Mucosa of gallbladder (tissue), 1 donor: Measurements from ENCODE around the gene LRP1B. TPM values are rescaled to one million over a fixed set of nuclear protein-coding genes. Genes with fewer than 3 reads are reported as not detected.

Experiments
- DNase-seq: peaks from one replicate; pipeline ENCODE4 v3.0.0-alpha.2; 2020; ENCODE audit warnings: low spot score
- total RNA-seq: library from RNA; stranded (reverse); gene quantifications from one replicate; pipeline ENCODE4 v1.2.1, GENCODE V29; 2021
- donor health status: DM: no; HTN: no; CAD: no.

The LRP1B gene
- total RNA-seq, 1 donor from 2014 or later = 0.26 TPM

DNA sequence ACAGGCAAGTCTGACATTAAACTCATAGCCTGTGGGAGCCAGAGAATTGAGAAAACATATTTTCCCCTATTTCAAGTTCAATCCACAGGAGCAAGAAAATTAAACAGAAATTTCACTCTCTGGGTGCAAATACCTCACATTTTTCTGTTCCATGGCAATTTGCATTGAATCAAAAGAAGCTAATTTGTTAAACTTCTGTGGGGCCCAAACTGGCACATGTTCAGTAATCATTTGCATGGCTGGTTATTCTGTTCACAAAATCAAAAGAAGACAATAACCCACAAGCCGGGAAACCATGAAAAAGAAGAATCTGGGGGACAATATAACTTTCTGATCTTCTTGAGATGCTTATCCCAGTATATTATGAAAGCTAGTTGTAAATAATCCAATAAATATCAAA is 363.1 kb downstream of the LRP1B start:
- no peak for DNase-seq

DNA sequence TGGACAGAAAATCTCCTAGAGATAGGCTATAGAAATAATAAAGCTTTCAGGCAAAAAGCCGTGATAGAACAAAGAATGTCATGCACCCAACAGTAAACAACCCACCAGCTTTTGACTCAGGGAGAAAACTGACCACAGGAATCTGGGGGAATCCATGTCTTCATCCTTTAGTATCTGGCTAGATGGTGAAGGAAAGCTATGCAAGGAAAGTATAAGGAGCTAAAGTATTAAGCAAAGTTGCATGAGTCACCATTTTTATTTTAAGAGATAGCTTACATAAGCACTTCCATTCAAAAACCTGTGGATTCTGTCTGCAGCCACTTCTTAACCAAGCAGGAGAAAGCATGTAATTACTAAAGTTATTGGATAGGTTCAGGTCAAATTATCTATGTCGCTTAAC is 363.8 kb downstream of the LRP1B start:
- no peak for DNase-seq

DNA sequence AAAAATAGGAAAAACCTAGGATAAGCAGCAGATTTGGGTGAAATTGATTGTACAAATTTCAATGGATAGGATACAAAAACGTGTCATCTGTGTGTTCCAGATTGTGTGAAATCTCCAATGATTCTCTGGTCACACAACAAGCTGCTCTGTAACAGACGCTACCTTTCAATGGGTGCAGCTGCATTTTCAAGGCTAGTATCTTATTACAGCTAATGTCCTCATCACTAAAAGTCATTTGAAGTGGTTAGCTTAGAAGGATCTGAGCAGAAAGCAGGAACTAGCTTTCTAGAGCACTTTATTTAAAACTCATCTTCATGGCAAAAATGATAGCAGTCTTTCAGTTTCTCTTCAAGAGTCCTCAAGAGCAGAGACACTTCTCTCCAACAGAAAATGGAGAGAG is 364.6 kb downstream of the LRP1B start:
- no peak for DNase-seq

DNA sequence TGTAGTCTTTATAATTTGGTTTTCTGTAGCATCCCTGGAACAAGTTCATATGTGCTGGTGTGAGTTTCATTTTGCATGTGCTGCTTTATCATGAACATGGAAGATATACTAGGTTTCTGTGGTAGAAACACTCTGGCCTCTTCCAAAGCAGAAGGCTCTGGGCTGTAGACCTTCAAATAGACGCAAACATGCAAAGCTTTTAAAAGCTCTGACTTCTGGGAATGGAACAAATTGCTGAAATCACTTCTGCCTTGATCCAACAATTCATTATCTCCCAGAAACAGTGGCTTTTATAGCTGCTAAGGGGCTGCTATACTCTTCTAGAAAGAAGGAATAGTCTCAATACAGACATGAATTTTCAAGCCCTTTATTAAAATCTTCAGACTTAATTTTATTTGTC is 382.2 kb downstream of the LRP1B start:
- DNase-seq = no peak

DNA sequence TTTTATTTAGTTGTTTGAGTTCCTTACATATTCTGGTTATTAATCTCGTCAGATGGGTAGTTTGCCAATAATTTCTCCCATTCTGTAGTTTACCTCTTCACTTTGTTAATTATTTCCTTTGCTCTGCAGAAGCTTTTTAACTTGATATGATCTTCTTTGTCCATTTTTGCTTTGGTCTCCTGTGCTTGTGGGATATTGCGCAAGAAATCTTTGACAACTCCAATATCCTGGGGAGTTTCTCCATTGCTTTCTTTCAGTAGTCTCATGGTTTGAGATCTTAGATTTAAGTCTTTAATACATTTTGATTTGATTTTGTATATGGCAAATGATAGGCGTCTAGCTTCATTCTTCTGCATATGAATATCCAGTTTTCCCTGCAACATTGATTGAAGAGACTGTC is 389.2 kb downstream of the LRP1B start:
- DNase-seq = no peak

DNA sequence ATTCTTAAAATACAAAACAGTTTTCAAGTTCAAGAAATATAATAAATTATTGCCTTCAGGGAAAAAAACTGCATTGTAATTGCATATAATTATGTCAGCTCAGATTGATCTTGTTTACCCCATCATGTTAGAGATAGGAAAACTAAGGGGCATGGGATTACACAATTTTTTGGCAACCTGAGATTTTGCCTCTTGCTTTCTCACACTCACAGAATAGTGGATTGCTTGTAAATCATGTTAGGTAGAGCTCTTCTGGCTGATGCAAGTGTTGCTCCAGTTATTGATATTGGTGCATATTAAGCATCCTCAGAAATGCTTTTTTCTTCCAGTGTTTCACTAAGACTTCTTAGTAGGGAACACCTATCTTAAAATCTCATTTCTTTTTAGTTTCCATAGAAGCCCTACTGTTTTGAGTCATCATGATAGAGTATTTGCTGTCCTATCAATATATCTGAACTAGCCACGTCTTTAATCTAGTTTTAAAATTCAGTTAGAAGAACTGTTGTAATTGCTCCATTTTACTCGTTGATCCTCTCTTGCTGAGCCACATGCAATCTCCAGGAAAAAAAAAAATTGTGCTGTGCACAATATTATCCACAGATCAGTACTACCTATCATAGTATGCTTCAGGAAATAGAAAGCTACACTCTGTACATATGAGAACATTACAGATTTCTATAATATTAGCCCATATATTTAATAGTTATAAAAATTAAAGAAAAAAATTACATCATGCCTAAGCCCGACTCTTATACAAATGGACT is 393.1 kb downstream of the LRP1B start:
- DNase-seq = no peak

DNA sequence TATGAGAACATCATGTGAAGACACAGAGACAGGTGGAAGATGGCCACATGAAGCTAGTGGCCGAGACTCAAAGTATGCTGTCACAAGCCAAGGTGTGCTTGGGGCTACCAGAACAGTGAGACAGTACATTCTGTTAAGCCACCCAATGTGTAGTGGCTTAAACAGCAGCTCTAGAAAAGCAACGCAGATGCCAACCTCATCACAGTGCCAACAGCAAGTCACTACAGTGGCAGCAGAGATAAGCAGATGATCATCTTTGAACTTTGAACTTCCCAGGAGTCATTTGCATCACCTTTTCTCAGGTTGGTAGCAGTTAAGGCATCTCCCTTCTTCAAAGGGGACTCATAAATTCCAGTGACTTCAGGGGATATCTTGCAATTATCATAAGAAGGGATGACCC is 394.4 kb downstream of the LRP1B start:
- no peak for DNase-seq

DNA sequence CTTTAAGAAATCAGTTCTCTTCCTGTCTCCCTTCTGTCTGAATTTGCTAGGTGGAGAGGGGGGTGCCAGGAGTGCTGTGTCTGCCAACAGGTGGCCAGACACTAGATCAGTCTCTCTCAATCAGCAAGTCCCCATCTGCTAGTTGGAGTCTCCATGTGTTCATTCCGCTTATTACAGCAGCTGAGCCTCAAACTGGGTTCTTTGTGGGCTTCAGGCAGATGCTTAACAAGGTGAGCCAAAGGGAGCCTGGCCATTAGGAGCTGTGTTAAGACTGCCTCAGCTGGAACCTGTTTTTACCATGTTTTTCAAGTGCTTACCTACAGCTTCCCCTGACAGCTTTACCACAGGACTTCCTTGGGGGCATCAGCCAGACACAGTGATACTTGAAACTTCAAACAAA is 401.9 kb downstream of the LRP1B start:
- DNase-seq = no peak

DNA sequence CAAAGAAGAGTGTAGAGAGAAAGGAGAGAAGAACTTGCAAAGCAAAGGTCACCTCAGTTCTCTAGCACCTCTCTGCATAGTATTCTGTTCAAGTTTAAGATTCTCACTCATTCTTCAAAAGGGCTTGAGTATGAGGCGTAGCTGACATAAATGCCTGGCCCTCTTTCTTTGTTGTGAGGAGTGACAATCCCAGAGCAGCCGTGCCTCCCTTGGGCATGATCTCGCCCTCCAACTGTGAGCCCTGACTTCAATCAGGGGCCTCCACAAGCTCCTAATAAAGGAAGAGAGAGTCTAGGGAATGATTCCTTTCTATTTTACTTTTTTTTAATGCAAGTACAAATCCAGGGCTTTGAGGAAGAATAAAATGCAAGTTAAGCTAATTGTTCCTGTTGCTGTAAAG is 402.7 kb downstream of the LRP1B start:
- no peak for DNase-seq

DNA sequence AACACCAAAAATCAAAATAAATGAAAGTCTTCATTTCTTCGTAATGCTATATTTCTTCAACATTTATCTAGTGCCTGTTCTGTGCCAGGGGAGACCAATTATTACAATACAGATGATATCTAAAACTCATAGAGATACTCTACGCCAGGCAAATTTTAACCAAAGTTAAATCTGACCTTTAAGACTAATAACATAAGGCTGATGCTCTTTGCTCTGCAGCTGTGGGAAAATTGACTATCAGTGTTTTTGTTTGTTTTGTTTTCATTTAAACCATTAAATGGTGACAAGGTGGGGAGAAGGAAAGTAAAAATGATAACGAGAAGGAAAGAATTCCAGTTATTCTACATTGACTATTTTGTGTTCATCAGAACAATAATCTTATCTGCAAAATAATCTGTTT is 406.4 kb downstream of the LRP1B start:
- DNase-seq = no peak

DNA sequence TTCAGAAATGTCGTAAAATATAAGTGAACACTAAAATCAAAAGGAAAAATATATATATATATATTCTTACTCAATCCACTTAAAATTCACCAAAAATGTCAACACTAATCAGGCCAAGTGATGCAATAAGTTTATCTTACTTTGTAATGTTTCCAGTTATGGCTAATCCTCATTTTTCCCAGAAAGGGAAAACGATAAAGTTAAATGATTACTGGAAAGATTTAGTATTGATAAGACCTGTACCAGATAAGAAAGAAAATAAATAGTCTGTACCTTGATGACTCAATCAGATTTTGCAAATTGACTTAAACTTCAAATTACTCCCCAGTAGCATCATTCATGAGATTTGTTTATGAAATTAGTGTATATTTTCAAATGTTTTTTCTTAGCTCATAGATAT is 407.0 kb downstream of the LRP1B start:
- no peak for DNase-seq

DNA sequence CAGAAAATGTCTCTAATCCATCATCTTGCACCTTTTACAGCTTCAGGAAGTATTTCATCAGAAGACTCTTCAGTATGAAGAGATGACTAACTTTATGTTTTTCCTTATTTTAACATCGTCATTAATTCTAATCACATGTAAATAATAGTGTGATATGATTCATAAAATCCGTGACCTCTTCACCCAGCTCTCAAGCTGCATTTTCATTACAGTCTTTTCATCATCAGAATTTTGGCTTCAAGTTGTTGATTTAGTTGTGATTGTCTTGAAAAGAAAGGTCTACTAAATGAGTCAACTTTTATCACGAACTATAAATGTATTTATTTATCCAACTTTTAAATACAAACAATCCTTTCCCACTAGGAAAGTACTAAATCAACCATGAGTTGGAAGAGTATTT is 410.3 kb downstream of the LRP1B start:
- DNase-seq = no peak

DNA sequence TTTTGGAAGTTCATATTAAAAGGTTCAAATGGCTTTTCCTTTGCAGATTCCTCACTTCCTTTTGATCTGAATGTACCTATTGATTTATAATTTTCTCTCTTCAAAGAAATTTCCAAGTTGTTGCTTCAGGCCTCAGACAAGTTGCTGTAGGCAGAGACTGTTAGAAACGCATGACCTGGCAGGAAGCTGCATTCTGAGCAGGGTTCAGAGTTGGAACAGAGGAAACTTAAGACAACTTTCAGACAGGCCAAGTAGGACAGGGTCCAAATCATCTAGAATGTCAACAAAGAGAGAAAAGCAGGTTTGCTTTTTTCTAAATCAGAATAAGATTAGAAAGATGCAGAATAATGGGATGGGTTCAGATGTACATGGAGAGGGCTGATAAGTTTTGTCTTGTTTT is 416.3 kb downstream of the LRP1B start:
- DNase-seq = no peak

DNA sequence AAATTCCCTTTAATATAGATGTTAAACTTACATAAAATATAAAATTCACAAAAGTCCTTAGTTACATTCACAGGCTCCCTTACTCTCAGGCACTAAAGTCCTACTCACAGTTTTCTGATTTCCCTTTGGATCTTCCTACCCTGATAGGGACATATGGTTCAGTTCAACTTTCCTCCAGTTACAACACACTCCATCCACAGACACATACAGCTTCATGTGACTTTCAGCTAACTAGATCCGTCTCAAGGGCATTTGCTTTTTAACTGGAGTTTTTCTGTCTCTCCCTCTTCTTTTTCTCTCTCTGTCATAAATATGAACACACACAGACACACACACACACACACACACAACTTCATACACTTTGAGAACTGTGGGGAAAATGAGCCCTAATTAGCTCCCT is 419.2 kb downstream of the LRP1B start:
- DNase-seq = no peak

DNA sequence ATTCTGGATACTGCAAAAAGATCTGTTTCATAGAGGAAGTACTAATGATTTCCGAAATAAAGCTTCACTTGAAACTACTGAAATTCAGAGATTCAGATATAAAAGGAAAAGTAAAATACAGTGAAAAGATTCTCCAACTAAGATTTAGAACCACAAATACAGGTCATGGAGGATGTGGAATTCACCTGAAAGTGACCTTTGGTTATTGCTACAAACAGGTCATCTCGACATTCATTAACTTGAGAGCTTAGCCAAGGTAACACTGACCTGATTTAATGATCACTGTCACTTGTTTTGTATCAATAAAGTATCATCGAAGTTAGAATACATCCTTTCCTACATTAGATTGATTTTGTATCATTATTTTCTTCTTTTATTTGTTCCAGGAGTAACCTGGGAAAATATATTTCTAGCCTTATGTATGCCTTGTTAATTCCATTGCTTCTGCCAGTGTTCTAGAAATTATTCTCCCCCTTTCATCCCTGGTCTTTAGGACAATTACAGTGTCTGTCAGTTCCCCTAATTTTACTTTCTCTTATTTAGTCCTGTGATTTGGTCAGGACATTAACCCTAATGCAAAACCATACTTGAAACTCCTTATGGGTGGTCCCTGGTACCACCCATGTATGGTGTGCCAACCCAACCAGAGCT is 420.1 kb downstream of the LRP1B start:
- no peak for DNase-seq

DNA sequence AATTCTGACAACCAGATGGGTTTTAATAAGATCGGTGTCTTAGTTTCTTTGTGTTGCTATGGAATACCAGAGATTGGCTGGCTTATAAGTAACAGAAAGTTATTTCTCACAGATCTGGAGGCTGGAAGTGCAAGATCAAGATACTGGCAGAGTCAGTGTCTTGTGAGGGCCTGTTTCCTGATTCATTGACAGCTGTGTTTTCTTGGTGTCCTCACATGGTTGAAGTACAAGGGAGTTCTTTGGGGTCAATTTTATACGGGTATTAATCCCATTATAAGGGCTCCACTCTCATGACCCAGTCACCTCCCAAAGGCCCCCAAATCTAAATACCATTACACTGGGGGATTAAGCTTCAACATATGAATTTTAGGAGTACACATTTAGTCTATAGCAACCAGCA is 421.1 kb downstream of the LRP1B start:
- DNase-seq = no peak

DNA sequence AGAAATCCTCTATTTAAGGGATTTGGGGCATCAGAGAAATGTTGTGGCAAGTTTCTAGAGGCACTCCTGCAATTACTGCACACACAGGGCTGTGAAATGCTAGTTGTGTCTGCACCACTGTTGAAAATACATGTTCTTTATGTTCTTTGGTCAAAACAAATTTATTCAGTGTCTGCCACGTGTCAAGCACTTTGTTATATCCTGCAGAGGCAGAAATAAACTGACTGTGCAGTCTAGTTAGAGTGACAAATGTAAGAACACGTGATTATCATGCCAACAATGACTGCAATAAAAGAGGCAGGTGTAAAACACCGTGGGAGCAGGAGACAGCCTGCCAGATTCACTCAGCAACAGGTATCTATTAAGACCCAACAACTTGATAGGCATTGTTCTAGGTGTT is 423.3 kb downstream of the LRP1B start:
- no peak for DNase-seq

DNA sequence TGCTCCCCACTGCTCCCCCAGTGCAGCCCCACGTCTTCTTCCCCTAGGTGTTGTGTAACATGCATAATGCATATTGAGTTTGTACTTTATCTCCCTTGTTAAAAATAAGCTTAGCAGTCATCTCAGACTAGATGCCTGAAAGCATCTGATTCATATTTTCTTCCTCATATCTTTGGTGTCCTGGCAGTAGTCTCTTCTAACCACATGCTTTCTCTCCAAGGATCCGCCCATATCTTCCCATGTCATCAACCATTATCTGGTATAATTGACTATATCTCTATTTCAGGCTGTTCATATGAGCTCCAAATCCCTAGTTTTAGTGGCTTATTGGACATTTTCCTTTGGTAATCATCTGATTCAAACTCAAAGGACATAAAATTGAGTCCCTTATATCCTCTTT is 426.3 kb downstream of the LRP1B start:
- DNase-seq = no peak

DNA sequence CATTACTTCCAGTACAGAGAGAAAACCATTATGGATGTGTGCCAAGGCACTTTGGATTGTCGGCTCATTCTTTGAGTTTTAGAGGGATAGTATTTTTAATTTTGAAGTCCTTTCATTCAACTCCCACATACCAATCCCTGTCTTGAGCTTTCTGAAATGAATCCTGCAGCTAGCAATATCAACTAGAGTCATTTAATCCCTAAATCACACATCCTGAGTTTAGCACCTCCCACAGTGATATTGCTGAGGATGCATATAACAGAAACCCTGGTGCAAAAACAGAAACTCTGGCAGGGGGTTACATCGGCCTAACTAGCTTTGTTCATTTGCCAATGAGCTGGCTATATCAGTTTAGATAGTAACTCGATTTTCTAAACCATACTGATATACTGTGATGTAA is 427.3 kb downstream of the LRP1B start:
- DNase-seq = no peak

DNA sequence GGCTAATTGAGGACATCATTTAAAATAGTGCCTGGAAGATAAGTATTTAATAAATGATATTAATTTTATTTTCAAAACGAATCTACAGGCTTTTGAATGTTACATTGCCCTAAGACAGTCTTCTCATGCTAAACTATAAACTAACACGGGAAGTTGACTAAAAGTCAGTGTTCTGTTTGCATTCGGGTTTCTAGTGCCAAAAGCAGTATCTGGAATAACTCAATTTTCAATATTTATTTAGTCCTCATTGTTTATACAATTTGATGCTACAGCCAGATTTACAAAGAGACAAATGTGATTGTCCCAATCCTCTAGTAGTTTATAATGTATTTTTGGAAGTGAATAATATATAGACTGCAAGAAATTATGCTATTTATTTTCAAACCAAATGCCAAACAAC is 429.2 kb downstream of the LRP1B start:
- no peak for DNase-seq

DNA sequence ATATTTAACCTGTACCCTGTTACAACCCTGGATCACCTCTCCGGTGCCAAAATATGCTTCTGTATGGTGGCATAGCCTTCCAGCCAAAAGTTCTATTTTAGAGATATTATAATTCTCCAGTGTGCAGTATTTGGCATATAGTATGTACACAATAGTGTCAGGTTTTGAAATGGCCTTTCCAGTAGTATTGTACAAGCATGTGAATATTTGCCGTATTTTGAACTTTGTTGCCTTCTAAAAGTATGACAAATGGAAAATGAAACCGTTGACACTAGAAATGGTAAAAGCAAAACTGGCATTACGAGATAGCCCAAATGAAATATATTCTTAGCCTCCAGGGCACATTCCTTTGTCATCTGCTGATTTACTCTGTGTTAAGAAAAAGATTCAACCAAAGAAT is 431.2 kb downstream of the LRP1B start:
- no peak for DNase-seq

DNA sequence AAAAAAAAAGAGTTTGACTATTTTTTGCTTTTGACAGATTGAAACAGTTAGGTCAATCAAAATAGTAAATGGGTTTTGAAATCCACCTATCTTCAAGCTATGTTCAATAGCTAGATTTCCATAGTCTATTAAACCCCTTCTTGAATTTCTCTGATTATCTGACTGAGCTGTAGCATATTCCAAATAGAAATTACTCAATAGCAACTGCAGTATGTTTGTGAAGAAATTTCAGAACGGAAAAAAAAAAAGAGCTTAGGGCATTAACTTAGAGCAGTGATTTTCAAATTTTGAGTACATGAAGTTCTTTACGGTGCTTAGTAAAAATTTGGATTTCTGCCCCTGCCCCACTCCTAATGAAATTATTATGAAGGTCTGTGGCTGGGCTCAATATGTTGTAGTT is 432.3 kb downstream of the LRP1B start:
- DNase-seq = no peak

DNA sequence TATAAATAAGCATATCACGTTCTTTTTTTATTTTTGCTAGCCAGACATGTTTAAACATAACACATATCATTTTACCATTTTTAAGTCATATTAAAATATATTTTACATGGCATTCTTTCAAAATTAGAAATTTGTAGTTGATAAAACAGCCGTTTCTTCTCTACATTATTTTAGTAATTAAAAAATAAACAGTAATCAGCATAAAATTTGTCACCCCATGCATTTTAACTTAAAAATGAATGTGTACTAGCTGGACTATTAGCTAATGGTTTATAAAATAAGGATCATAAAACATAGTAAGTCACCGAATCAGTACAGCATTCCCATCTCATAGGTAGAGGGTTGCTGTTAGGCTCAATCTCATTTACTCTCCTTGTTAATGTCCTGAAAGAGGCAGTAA is 433.8 kb downstream of the LRP1B start:
- no peak for DNase-seq

DNA sequence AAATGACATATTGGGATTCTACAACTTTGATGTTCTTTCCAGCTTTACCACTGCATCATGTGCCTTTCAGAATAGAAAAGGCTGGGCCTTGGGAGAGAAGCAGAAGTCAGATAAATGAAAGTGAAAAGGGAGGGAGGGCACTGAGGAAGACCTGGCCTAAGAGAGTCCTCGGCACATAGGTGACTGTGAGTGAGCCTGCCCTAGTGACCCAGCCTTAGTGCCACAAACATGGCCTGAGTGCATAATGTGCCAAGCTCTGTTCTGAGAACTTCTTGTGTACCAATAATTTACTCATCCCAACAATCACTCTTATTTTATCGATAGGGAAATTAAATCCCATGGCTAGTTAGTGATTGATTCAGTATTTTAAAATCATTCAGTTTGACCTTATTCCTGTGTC is 436.6 kb downstream of the LRP1B start:
- no peak for DNase-seq
